ENCODE measurements around the gene ZSWIM9.

The ZSWIM9 gene

DNA sequence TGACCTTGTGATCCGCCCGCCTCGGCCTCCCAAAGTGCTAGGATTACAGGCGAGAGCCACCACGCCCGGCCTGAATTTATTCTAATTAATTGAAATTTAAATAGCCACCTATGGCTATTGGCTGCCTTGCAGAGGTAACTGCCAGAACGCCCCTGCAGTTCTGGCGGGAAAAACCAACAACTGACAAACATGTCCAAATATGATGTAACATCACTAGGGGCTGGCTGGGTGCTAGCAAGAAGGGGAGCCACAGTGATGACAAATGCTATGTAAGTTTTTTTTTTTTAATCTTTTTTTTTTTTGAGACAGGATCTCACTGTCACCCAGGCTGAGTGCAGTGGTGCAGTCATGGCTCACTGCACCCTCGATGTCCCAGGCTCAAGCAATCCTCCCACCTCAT is 12.9 kb downstream of the ZSWIM9 start:
- no peak for TF ChIP-seq CTCF (IDR thresholded peaks at IDR 0.05)
- Histone ChIP-seq H3K4me3 (no peak overlapping the region), H3K36me3 (peaks cover 26 to 44% (median 29%) of the 10 kb centered on the region in 3 donors), H3K9me3 (peaks cover 0 to 5% (median 0%) of the 10 kb centered on the region in 3 donors), H3K27me3 (no peaks in the 10 kb centered on the region), H3K4me1 (no peaks in the 10 kb centered on the region), H3K27ac (no peak overlapping the region)
- intact Hi-C loops (cut with DNase I; ENCODE audit: low total_unique reads), result no loop called here
- no peak for DNase-seq

DNA sequence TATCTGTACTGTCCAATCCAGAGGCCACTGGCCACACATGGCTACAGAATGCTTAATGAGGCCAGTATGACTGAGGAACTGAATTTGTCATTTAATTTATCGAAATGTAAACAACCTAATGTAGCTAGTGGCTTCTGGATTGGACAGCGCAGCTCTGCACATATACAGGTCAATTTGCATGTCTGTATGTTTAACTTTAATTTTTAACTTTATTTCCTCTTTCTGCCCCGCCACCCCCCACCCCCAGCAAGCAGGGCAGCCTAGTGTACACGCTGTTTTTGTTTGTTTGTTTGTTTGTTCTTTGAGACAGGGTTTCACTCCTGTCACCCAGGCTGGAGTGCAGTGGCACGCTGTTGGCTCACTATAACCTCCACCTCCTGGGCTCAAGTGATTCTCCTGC is 15.5 kb downstream of the ZSWIM9 start:
- H3K36me3 ChIP-seq, result peaks cover 17 to 37% (median 17%) of the 10 kb centered on the region in 3 donors
- no peak overlapping the region for H3K4me3 ChIP-seq
- no peaks in the 10 kb centered on the region for H3K4me1 ChIP-seq
- intact Hi-C loops (cut with DNase I; ENCODE audit: low total_unique reads), result no loop called here
- peaks cover 0 to 5% (median 0%) of the 10 kb centered on the region in 3 donors for H3K9me3 ChIP-seq
- no peak for TF ChIP-seq CTCF (IDR thresholded peaks at IDR 0.05)
- peak in 1 of 2 donors; percentile 16 for DNase-seq
- no peak overlapping the region for H3K27ac ChIP-seq
- H3K27me3 ChIP-seq, result no peaks in the 10 kb centered on the region

DNA sequence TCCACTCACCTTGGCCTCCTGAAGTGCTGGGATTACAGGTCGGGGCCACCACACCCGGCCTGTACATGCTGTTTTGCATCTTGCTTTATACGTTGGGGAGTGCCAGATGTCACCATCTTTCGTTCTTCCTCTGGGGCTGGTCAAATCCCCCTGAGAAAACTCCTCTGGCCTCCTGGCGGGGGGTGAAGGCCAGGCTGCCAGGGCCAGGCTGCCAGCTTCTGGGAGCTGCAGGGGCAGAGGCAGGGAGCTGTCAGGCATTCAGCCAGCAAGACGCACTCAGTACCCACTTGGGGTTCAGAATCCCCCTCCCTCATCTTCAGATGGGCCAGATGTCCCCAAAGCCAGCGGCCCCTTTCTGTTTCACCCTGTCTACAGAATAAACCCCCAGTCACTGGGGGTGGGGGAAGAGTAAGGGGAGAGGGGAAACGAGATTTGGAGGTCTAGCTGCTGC is 16.1 kb downstream of the ZSWIM9 start:
- no peak overlapping the region for H3K4me3 ChIP-seq
- no peaks in the 10 kb centered on the region for H3K4me1 ChIP-seq
- TF ChIP-seq CTCF (IDR thresholded peaks at IDR 0.05), result no peak
- no peak overlapping the region for H3K27ac ChIP-seq
- intact Hi-C loops (cut with DNase I; ENCODE audit: low total_unique reads), result no loop called here
- no peaks in the 10 kb centered on the region for H3K27me3 ChIP-seq
- peaks cover 0 to 2% (median 0%) of the 10 kb centered on the region in 3 donors for H3K9me3 ChIP-seq
- peaks cover 11 to 37% (median 15%) of the 10 kb centered on the region in 3 donors for H3K36me3 ChIP-seq
- DNase-seq, result peak in 1 of 2 donors; percentile 59

DNA sequence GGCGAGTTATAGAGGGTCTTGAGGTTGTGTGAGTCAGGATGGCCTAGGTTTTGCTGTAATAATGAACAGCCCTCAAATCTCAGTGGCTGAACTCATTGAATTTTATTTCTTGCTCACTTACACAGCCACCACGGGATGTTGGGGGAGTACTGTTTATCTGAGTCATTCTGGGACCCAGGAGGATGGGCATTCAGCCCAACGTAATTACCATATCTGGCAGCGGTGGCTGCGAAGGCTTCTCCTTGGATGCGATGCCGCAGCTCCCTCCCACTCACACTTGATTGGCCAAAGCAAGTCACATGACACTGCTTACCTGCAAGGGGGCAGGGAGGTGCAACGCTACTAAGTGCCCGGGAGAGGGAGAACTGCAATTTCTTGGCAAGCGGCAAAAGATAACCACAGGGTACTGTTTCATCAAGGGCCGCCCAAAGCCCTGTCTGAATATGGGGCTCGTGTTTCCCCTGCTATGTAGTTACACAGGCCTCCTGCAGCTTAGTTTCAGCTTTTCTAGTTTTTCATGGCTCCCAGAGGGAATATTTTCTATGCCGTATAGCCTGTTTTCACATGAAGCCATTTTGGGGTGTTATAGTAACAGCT is 19.9 kb downstream of the ZSWIM9 start:
- Histone ChIP-seq H3K4me3 (no peak overlapping the region), H3K9me3 (no peaks in the 10 kb centered on the region), H3K27ac (no peak overlapping the region), H3K27me3 (no peaks in the 10 kb centered on the region), H3K4me1 (no peaks in the 10 kb centered on the region), H3K36me3 (peaks cover 0 to 36% (median 4%) of the 10 kb centered on the region in 3 donors)
- intact Hi-C loops (cut with DNase I; ENCODE audit: low total_unique reads), result no loop called here
- TF ChIP-seq CTCF (IDR thresholded peaks at IDR 0.05), result no peak
- DNase-seq, result peak in 1 of 2 donors; percentile 10

GRCh38 chr19:48190885-48191284 is 20.4 kb downstream of the ZSWIM9 start:
- H3K27ac ChIP-seq, result no peak overlapping the region
- H3K27me3 ChIP-seq, result no peaks in the 10 kb centered on the region
- no peak for DNase-seq
- no peaks in the 10 kb centered on the region for H3K4me1 ChIP-seq
- TF ChIP-seq CTCF (IDR thresholded peaks at IDR 0.05), result no peak
- H3K36me3 ChIP-seq, result peaks cover 0 to 37% (median 4%) of the 10 kb centered on the region in 3 donors
- H3K9me3 ChIP-seq, result no peaks in the 10 kb centered on the region
- intact Hi-C loops (cut with DNase I; ENCODE audit: low total_unique reads), result no loop called here
- no peak overlapping the region for H3K4me3 ChIP-seq

Measured in tibial artery (tissue), 4 donors.